IgD-negative memory B cell (primary cell): ENCODE data around the gene VANGL2. TPM values are rescaled to one million over a fixed set of nuclear protein-coding genes. Genes with fewer than 3 reads are reported as not detected.

ENCODE experiments used
- H3K27ac Mint-ChIP-seq, 3 donors: one replicate each; pipeline ENCODE4 v1.8.0; 2020 to 2022; ENCODE audit warnings: mild to moderate bottlenecking in 3 of 3, mixed read lengths in 3 of 3, moderate library complexity in 1 of 3
- H3K27me3 Mint-ChIP-seq: one replicate; pipeline ENCODE4 v1.8.0; 2021; ENCODE audit warnings: mixed read lengths
- H3K36me3 Mint-ChIP-seq: one replicate; pipeline ENCODE4 v1.8.0; 2020; ENCODE audit warnings: mild to moderate bottlenecking, mixed read lengths
- H3K4me1 Mint-ChIP-seq, 3 donors: one replicate each; pipeline ENCODE4 v1.8.0; 2020 to 2022; ENCODE audit warnings: mixed read lengths in 3 of 3, mild to moderate bottlenecking in 1 of 3
- H3K4me3 Mint-ChIP-seq, 4 donors: one replicate each; pipeline ENCODE4 v1.8.0; 2020 to 2022; ENCODE audit warnings: mild to moderate bottlenecking in 4 of 4, mixed read lengths in 4 of 4, moderate library complexity in 3 of 4
- H3K9me3 Mint-ChIP-seq, 3 donors: one replicate each; pipeline ENCODE4 v1.8.0; 2020 to 2021; ENCODE audit warnings: mixed read lengths in 3 of 3, mild to moderate bottlenecking in 1 of 3
- polyA plus RNA-seq: library from polyadenylated mRNA; unstranded; fragments of 300-500 nt; fragmentation: Illumina TruSeq; gene quantifications from one replicate; pipeline ENCODE4 v1.2.3, GENCODE V29; 2021

VANGL2 gene
- polyA plus RNA-seq, 1 donor from 2014 or later = not detected

GRCh38 chr1:160420881-160421842, 20.8 kb downstream of the VANGL2 start:
- no peak overlapping the region for H3K4me3 Mint-ChIP-seq
- H3K36me3 Mint-ChIP-seq = peaks cover 1% of the 10 kb centered on the region
- peak overlapping the region in 1 of 3 donors; percentile 65 for H3K27ac Mint-ChIP-seq
- peaks cover 0 to 1% (median 0%) of the 10 kb centered on the region in 3 donors for H3K4me1 Mint-ChIP-seq
- H3K9me3 Mint-ChIP-seq = no peaks in the 10 kb centered on the region
- H3K27me3 Mint-ChIP-seq = peaks cover 3% of the 10 kb centered on the region

- Mint-ChIP-seq H3K27me3 (peaks cover 3% of the 10 kb centered on the region), H3K4me3 (no peak overlapping the region), H3K9me3 (no peaks in the 10 kb centered on the region), H3K4me1 (peaks cover 0 to 1% (median 0%) of the 10 kb centered on the region in 3 donors), H3K36me3 (peaks cover 1% of the 10 kb centered on the region), H3K27ac (no peak overlapping the region)
Measured at GRCh38 chr1:160421881-160422280, 21.5 kb downstream of the VANGL2 start.

GRCh38 chr1:160423966-160424365, 23.6 kb downstream of the VANGL2 start:
- H3K36me3 Mint-ChIP-seq = peaks cover 1% of the 10 kb centered on the region
- H3K4me3 Mint-ChIP-seq = no peak overlapping the region
- no peak overlapping the region for H3K27ac Mint-ChIP-seq
- no peaks in the 10 kb centered on the region for H3K9me3 Mint-ChIP-seq
- H3K27me3 Mint-ChIP-seq = peaks cover 3% of the 10 kb centered on the region
- H3K4me1 Mint-ChIP-seq = peaks cover 8 to 12% (median 10%) of the 10 kb centered on the region in 3 donors

GRCh38 chr1:160425847-160426246, 25.5 kb downstream of the VANGL2 start:
- peak overlapping the region in 1 of 3 donors; percentile 4 for H3K27ac Mint-ChIP-seq

GRCh38 chr1:160427625-160428024, 27.3 kb downstream of the VANGL2 start:
- Mint-ChIP-seq H3K9me3 (no peaks in the 10 kb centered on the region), H3K27me3 (peaks cover 1% of the 10 kb centered on the region), H3K27ac (peak overlapping the region in 2 of 3 donors; percentile 53 to 58), H3K36me3 (peaks cover 1% of the 10 kb centered on the region), H3K4me3 (no peak overlapping the region), H3K4me1 (peaks cover 37 to 44% (median 40%) of the 10 kb centered on the region in 3 donors)

More at GRCh38 chr1:160425847-160426246, 25.5 kb downstream of the VANGL2 start:
- Mint-ChIP-seq H3K4me3 (no peak overlapping the region), H3K27me3 (peaks cover 3% of the 10 kb centered on the region), H3K4me1 (peaks cover 24 to 30% (median 26%) of the 10 kb centered on the region in 3 donors), H3K9me3 (no peaks in the 10 kb centered on the region), H3K36me3 (peaks cover 1% of the 10 kb centered on the region)

GRCh38 chr1:160428053-160428452, 27.7 kb downstream of the VANGL2 start:
- H3K4me1 Mint-ChIP-seq = peaks cover 40 to 49% (median 42%) of the 10 kb centered on the region in 3 donors
- H3K27me3 Mint-ChIP-seq = peaks cover 1% of the 10 kb centered on the region
- no peaks in the 10 kb centered on the region for H3K9me3 Mint-ChIP-seq
- peaks cover 1% of the 10 kb centered on the region for H3K36me3 Mint-ChIP-seq
- H3K4me3 Mint-ChIP-seq = no peak overlapping the region
- peak overlapping the region; percentile 58 to 84 (median 80) for H3K27ac Mint-ChIP-seq

GRCh38 chr1:160428655-160429054, 28.3 kb downstream of the VANGL2 start:
- H3K4me1 Mint-ChIP-seq = peaks cover 41 to 54% (median 42%) of the 10 kb centered on the region in 3 donors
- peaks cover 1 to 2% (median 1%) of the 10 kb centered on the region in 3 donors for H3K9me3 Mint-ChIP-seq
- peak overlapping the region; percentile 84 to 95 (median 88) for H3K27ac Mint-ChIP-seq
- peak overlapping the region in 3 of 4 donors; percentile 7 to 82 (median 44) for H3K4me3 Mint-ChIP-seq
- peaks cover 1% of the 10 kb centered on the region for H3K27me3 Mint-ChIP-seq
- peaks cover 1% of the 10 kb centered on the region for H3K36me3 Mint-ChIP-seq

- peaks cover 1% of the 10 kb centered on the region for H3K36me3 Mint-ChIP-seq
- H3K4me1 Mint-ChIP-seq = peaks cover 41 to 55% (median 42%) of the 10 kb centered on the region in 3 donors
- peak overlapping the region; percentile 84 to 95 (median 88) for H3K27ac Mint-ChIP-seq
- peaks cover 1% of the 10 kb centered on the region for H3K27me3 Mint-ChIP-seq
- H3K4me3 Mint-ChIP-seq = peak overlapping the region in 3 of 4 donors; percentile 12 to 82 (median 55)
- H3K9me3 Mint-ChIP-seq = peaks cover 2 to 7% (median 6%) of the 10 kb centered on the region in 3 donors
Measured at GRCh38 chr1:160429125-160429561, 28.8 kb downstream of the VANGL2 start.

- H3K27ac Mint-ChIP-seq = peak overlapping the region; percentile 84 to 95 (median 88)
- peaks cover 4 to 14% (median 7%) of the 10 kb centered on the region in 3 donors for H3K9me3 Mint-ChIP-seq
- H3K4me3 Mint-ChIP-seq = peak overlapping the region; percentile 3 to 55 (median 18)
- H3K4me1 Mint-ChIP-seq = peaks cover 41 to 57% (median 42%) of the 10 kb centered on the region in 3 donors
- peaks cover under 1% of the 10 kb centered on the region for H3K36me3 Mint-ChIP-seq
- peaks cover 1% of the 10 kb centered on the region for H3K27me3 Mint-ChIP-seq
Measured at GRCh38 chr1:160429702-160430535, 29.6 kb downstream of the VANGL2 start.

GRCh38 chr1:160431006-160431405, 30.6 kb downstream of the VANGL2 start:
- Mint-ChIP-seq H3K4me3 (peak overlapping the region in 3 of 4 donors; percentile 12 to 78 (median 77)), H3K36me3 (peaks cover 3% of the 10 kb centered on the region), H3K27me3 (peaks cover 1% of the 10 kb centered on the region), H3K9me3 (peaks cover 7 to 18% (median 7%) of the 10 kb centered on the region in 3 donors), H3K27ac (peak overlapping the region; percentile 84 to 96 (median 95)), H3K4me1 (peaks cover 42 to 57% (median 43%) of the 10 kb centered on the region in 3 donors)

- H3K4me3 Mint-ChIP-seq = peak overlapping the region; percentile 12 to 83 (median 67)
- peak overlapping the region; percentile 84 to 96 (median 95) for H3K27ac Mint-ChIP-seq
- H3K4me1 Mint-ChIP-seq = peaks cover 42 to 57% (median 43%) of the 10 kb centered on the region in 3 donors
- H3K9me3 Mint-ChIP-seq = peaks cover 7 to 18% (median 7%) of the 10 kb centered on the region in 3 donors
- H3K36me3 Mint-ChIP-seq = peaks cover 3% of the 10 kb centered on the region
- H3K27me3 Mint-ChIP-seq = peaks cover 1% of the 10 kb centered on the region
Measured at GRCh38 chr1:160431571-160431970, 31.2 kb downstream of the VANGL2 start.

GRCh38 chr1:160432371-160432786, 32.0 kb downstream of the VANGL2 start:
- H3K4me3 Mint-ChIP-seq = peak overlapping the region in 3 of 4 donors; percentile 54 to 83 (median 71)
- peaks cover 3% of the 10 kb centered on the region for H3K36me3 Mint-ChIP-seq
- H3K4me1 Mint-ChIP-seq = peaks cover 42 to 63% (median 48%) of the 10 kb centered on the region in 3 donors
- H3K9me3 Mint-ChIP-seq = peaks cover 7 to 18% (median 7%) of the 10 kb centered on the region in 3 donors
- peak overlapping the region; percentile 84 to 96 (median 95) for H3K27ac Mint-ChIP-seq
- peaks cover 1% of the 10 kb centered on the region for H3K27me3 Mint-ChIP-seq

- peak overlapping the region in 2 of 3 donors; percentile 94 to 98 for H3K27ac Mint-ChIP-seq
- no peaks in the 10 kb centered on the region for H3K27me3 Mint-ChIP-seq
- peak overlapping the region in 1 of 4 donors; percentile 92 for H3K4me3 Mint-ChIP-seq
- peaks cover 3% of the 10 kb centered on the region for H3K36me3 Mint-ChIP-seq
- peaks cover 28 to 43% (median 30%) of the 10 kb centered on the region in 3 donors for H3K4me1 Mint-ChIP-seq
- peaks cover 7 to 18% (median 7%) of the 10 kb centered on the region in 3 donors for H3K9me3 Mint-ChIP-seq
Measured at GRCh38 chr1:160436966-160437365, 36.6 kb downstream of the VANGL2 start.
